GM12874 (cell line): ENCODE data around the gene PPHLN1.

ENCODE experiments used
- TF ChIP-seq, protein P1 (sequence below): IDR thresholded peaks from 2 replicates; pipeline ENCODE4 v1.5.1; 2011; ENCODE audit warnings: low read depth, mild to moderate bottlenecking, control low read depth, low read length, moderate library complexity; ENCODE audit not compliant: insufficient read depth

PPHLN1 gene

DNA sequence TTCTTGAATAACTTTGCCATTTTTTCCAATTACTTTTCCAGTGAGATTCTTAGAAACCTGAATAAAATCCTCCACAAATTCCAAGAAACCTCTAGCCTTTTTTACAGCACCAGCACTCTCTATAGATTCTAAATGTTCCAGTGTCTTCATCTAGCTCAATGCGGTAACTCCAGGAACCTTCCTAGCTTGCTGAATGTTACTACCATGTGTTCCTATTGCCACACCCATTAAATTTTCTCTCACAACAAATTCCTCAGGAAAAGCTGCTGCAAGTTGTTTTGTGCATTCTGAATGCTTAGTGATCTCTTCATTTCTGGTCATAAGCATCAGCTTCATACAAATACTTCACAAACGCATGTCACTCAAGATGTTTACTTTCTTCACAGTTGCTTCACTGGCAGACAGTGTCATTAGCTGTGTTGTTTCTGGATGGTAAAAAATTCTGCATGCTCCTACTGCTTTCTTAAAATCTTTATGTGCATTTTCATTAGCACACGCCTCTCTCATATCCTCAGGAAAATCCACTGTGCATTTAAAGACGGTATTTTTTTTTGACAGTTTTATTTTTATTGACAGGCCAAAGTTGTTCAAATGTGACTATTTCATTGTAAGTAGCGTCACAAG, 106.7 kb downstream of the PPHLN1 start:
- TF ChIP-seq, protein P1, sequence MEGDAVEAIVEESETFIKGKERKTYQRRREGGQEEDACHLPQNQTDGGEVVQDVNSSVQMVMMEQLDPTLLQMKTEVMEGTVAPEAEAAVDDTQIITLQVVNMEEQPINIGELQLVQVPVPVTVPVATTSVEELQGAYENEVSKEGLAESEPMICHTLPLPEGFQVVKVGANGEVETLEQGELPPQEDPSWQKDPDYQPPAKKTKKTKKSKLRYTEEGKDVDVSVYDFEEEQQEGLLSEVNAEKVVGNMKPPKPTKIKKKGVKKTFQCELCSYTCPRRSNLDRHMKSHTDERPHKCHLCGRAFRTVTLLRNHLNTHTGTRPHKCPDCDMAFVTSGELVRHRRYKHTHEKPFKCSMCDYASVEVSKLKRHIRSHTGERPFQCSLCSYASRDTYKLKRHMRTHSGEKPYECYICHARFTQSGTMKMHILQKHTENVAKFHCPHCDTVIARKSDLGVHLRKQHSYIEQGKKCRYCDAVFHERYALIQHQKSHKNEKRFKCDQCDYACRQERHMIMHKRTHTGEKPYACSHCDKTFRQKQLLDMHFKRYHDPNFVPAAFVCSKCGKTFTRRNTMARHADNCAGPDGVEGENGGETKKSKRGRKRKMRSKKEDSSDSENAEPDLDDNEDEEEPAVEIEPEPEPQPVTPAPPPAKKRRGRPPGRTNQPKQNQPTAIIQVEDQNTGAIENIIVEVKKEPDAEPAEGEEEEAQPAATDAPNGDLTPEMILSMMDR: no peak

DNA sequence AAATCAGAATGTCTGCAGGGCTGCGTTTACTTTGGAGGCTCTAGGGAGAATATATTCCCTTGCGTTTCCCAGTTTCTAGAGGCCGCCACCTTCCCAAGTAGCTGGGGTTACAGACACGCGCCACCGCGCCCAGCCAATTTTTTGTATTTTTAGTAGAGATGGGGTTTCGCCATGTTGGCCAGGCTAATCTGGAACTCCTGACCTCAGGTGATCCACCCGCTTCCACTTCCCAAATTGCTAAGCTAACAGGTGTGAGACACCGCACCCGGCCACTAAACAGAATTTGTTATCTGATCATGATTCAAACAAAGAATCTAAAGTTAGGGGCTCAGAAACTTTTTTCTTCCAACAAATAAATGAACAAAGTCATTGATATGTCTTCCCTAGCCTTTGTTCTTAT, 114.6 kb downstream of the PPHLN1 start:
- TF ChIP-seq, protein P1: no peak

DNA sequence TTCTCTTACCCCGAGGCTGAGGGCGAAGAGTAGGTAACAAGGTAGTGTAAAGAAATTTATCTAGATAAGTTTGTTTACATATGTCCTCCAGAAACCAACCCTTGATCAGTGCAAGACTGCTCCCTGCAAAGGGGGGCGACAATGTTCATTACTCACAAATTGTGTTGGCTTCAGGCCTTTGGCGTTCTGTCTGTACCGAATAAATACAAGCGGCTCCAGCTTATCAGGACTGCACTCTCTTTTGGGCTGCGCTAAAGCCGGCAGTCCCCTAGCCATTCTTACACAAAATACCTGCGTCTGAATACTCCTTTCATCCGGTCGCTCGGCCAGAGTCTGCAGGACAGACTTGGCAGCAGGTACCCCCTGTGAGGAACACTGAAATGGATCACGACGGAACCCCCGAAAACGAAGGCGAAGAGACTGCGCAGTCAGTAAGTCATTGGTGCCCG, 116.4 kb downstream of the PPHLN1 start:
- TF ChIP-seq, protein P1: no peak

DNA sequence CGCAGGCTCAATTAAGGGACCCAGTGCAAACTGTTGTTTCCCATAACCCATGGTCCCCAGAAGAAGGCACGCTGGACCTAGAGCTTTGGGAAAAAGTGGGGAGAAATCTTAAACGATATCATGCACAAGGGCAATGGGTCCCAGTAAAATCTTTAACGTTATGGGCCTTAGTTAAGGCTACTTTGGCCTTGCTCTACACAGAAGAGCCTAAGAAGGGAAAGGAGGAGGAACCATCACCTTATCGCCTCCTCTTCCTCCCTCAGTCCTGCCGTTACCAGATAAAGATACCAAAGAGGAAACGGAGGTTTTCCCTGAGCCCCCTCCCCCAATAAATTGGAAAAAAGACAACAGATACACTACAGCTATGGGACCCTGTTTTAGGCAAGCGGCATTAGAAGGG, 116.9 kb downstream of the PPHLN1 start:
- TF ChIP-seq, protein P1: no peak

DNA sequence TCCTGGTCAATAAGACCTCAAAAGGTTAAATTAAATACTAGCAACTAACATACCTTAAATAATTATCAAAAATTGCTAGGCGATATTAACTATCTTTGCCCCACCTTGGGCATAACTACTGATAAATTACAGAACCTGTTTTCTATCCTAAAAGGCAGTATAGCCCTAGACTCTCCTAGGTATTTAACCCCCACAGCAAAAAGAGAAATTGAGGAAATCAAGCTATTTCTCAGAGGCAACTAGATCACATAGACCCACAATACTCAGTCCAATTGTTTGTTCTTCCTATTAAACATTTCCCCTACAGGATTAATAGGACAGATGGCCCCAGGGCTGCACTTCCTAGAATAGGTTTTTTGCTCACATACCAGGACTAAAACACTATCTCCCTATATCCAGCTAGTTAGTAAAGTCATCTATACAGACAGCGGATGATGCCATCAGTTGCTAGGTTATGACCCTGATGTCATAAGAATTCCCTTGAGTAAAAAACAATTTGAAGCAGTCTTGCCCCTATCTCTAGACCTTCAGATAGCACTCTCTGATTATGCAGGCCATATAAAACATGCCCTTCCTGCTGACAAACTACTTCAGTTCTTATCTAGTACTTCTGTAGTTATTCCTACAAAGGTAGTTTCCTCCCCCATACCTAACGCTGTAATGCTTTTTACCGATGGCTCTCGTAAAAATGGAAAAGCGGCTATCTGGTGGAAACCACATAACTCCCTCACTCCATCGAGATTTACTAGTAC, 118.4 kb downstream of the PPHLN1 start:
- TF ChIP-seq, protein P1: no peak

DNA sequence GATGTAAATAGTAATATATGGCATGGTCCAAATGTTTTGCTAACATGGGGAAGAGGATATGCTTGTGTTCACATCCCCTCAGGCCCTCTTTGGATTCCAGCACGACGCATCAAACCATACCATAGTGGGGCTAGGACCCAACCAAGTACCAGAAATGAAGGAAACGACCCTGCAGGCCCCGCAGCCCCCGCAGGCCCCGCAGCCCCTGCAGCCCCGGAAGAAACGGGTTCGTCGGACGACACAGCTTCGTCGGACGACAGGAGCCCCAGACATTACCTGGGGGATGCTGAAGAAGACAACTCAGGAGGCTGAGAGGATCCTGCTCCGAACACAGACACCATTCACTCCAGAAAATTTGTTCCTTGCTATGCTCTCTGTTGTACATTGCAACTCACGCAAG, 119.9 kb downstream of the PPHLN1 start:
- TF ChIP-seq, protein P1: no peak

DNA sequence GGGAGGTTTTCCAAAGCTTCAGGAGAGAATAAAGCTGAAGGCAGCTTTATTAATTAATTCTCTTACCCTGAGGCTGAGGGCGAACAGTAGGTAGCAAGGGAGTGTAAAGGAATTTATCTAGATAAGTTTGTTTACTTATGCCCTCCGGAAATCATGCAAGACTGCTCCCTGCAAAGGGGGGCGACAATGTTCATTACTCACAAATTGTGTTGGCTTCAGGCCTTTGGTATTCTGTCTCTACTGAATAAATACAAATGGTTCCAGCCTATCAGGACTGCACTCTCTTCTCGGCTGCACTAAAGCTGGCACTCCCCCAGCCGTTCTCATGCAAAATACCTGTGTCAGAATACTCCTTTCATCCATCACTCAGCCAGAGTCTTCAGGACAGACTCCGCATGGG, 120.8 kb downstream of the PPHLN1 start:
- TF ChIP-seq, protein P1: no peak
